ENCODE measurements around the gene PNLIPRP1. TPM values are rescaled to one million over a fixed set of nuclear protein-coding genes. Genes with fewer than 3 reads are reported as not detected.

PNLIPRP1 gene
- total RNA-seq, 1 experiment from 2014 or later: not detected

DNA sequence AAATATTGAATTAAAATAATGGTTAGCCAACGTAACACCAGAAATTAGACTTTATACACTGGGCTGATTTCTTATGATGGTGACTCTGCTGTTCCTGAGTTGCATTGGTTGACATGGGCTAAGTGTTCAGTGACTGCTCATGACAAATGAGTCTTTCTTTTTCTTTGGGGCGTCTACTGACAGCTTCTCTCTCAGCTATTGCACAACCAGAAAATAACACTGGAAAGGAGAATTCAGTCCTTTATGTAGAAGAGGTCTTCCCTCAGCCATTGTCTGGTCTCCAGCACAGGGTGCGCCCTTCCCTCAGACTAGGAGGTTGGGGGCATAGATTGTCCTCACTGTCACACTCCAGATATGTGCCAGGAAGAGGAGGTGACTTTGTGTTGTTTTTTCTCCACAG is 23.4 kb upstream of the PNLIPRP1 start:
- intact Hi-C loops (cut with micrococcal nuclease): no loop called here
- no peaks in the 10 kb centered on the region for H3K36me3 ChIP-seq (ENCODE audit: low read depth, low read length)
- ChIA-PET POLR2A (ENCODE audit: unreplicated experiment) (no interaction called here), CTCF (no interaction called here)
- H3K79me2 ChIP-seq (ENCODE audit: low read length): no peaks in the 10 kb centered on the region
- TF ChIP-seq CTCF (conservative IDR thresholded peaks at IDR 0.05; ENCODE audit: low read depth, low read length) (no peak), EZH2 (IDR thresholded peaks at IDR 0.05; ENCODE audit: low read length, unreplicated experiment) (no peak), EZH2phosphoT487 (IDR thresholded peaks at IDR 0.05; ENCODE audit: borderline replicate concordance, low read length) (no peak)
- H3K4me1 ChIP-seq (ENCODE audit: insufficient read depth, low read length): no peaks in the 10 kb centered on the region
- H3K4me2 ChIP-seq (ENCODE audit: low read length): no peak overlapping the region
- H3K4me3 ChIP-seq (ENCODE audit: low read length): no peak overlapping the region
- H3K27ac ChIP-seq (ENCODE audit: low read length): no peak overlapping the region
- H2AFZ ChIP-seq (ENCODE audit: low read length): no peak overlapping the region
- H3K9me2 ChIP-seq (replicated peaks; ENCODE audit: low read length): no peaks in the 10 kb centered on the region
- no peak overlapping the region for H3K9ac ChIP-seq (ENCODE audit: low read length)
- BruUV-seq (replicated peaks): no TSS peak
- DNase-seq (no peak), ATAC-seq (no peak)
- H3K27me3 ChIP-seq (ENCODE audit: low read length): no peaks in the 10 kb centered on the region
- no peaks in the 10 kb centered on the region for H3F3A ChIP-seq (ENCODE audit: low read length, unreplicated experiment)
- H4K20me1 ChIP-seq (ENCODE audit: low read length): no peaks in the 10 kb centered on the region
- H3K9me3 ChIP-seq (ENCODE audit: low read length): no peaks in the 10 kb centered on the region

GRCh38 chr10:116574797-116575196 is 16.0 kb upstream of the PNLIPRP1 start:
- no TSS peak for BruUV-seq (replicated peaks)
- intact Hi-C loops (cut with micrococcal nuclease): no loop called here
- Histone ChIP-seq H4K20me1 (ENCODE audit: low read length) (no peaks in the 10 kb centered on the region), H3K27me3 (ENCODE audit: low read length) (peaks cover 3% of the 10 kb centered on the region; the same call in 1 of the 2 replicates), H3K36me3 (ENCODE audit: low read depth, low read length) (no peaks in the 10 kb centered on the region), H3K27ac (ENCODE audit: low read length) (no peak overlapping the region), H2AFZ (ENCODE audit: low read length) (no peak overlapping the region), H3K4me2 (ENCODE audit: low read length) (no peak overlapping the region), H3K9me3 (ENCODE audit: low read length) (no peaks in the 10 kb centered on the region), H3K4me1 (ENCODE audit: insufficient read depth, low read length) (no peaks in the 10 kb centered on the region), H3K9me2 (replicated peaks; ENCODE audit: low read length) (no peaks in the 10 kb centered on the region), H3K4me3 (ENCODE audit: low read length) (no peak overlapping the region), H3F3A (ENCODE audit: low read length, unreplicated experiment) (no peaks in the 10 kb centered on the region), H3K79me2 (ENCODE audit: low read length) (no peaks in the 10 kb centered on the region), H3K9ac (ENCODE audit: low read length) (no peak overlapping the region)
- TF ChIP-seq EZH2 (IDR thresholded peaks at IDR 0.05; ENCODE audit: low read length, unreplicated experiment) (no peak), CTCF (conservative IDR thresholded peaks at IDR 0.05; ENCODE audit: low read depth, low read length) (no peak), EZH2phosphoT487 (IDR thresholded peaks at IDR 0.05; ENCODE audit: borderline replicate concordance, low read length) (no peak)
- ChIA-PET CTCF (no interaction called here), POLR2A (ENCODE audit: unreplicated experiment) (no interaction called here)
- no peak for ATAC-seq
- DNase-seq: no peak

GRCh38 chr10:116587878-116588591 is 2.7 kb upstream of the PNLIPRP1 start:
- Histone ChIP-seq H3K9ac (ENCODE audit: low read length) (no peak overlapping the region), H3K36me3 (ENCODE audit: low read depth, low read length) (no peaks in the 10 kb centered on the region), H3K27me3 (ENCODE audit: low read length) (no peaks in the 10 kb centered on the region), H3K27ac (ENCODE audit: low read length) (no peak overlapping the region), H3K9me3 (ENCODE audit: low read length) (no peaks in the 10 kb centered on the region), H3K9me2 (replicated peaks; ENCODE audit: low read length) (no peaks in the 10 kb centered on the region), H2AFZ (ENCODE audit: low read length) (no peak overlapping the region), H3K4me2 (ENCODE audit: low read length) (no peak overlapping the region), H3K4me1 (ENCODE audit: insufficient read depth, low read length) (no peaks in the 10 kb centered on the region), H3K4me3 (ENCODE audit: low read length) (no peak overlapping the region), H3K79me2 (ENCODE audit: low read length) (no peaks in the 10 kb centered on the region), H4K20me1 (ENCODE audit: low read length) (no peaks in the 10 kb centered on the region), H3F3A (ENCODE audit: low read length, unreplicated experiment) (no peaks in the 10 kb centered on the region)
- ChIA-PET POLR2A (ENCODE audit: unreplicated experiment) (no interaction called here), CTCF (no interaction called here)
- ATAC-seq: no peak
- intact Hi-C loops (cut with micrococcal nuclease): no loop called here
- no peak for TF ChIP-seq EZH2phosphoT487 (IDR thresholded peaks at IDR 0.05; ENCODE audit: borderline replicate concordance, low read length)
- no peak for TF ChIP-seq CTCF (conservative IDR thresholded peaks at IDR 0.05; ENCODE audit: low read depth, low read length)
- TF ChIP-seq EZH2 (IDR thresholded peaks at IDR 0.05; ENCODE audit: low read length, unreplicated experiment): no peak
- DNase-seq: no peak
- no TSS peak for BruUV-seq (replicated peaks)
